Measurements from ENCODE around the gene STRN4. TPM values are rescaled to one million over a fixed set of nuclear protein-coding genes. Genes with fewer than 3 reads are reported as not detected.

The STRN4 gene
- total and polyA plus RNA-seq, 2 donors (not counting 1 experiment from before 2014, with no cell fraction given): 111 to 112 TPM

DNA sequence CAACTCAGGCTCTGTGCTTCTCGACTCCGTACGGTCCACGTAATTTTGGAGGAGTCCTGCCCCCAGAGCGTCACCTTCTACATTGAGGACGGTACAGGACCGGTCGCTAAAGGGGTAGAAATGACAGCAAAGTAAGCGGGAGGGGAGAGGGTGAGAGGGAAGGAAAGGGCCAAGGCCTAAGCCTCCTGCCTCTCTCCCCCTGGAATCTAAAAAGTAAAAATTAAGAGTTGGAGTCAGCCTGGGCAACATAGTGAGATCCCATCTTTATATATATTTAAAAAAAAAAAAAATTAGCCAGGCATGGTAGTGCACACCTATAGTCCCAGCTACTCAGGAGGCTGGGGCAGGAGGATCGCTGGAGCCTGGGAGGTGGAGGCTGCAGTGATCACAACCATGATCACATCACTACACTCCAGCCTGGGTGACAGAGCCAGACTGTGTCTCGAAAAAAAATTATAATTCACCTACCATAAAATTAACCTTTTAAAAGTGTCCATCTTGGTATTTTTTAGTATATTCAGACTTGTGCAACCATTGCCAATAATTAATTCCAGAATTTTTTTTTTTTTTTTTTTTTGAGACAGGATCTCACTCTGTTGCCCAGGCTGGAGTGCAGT, 29.5 kb upstream of the STRN4 start:
- Histone ChIP-seq H3K27me3 (replicated peaks in 1 of 4; ENCODE audit: control extremely low read depth in 1 of 4, control insufficient read depth in 3 of 4, insufficient read depth in 4 of 4, low read length in 3 of 4) (no peaks in the 10 kb centered on the region), H3K36me3 (replicated peaks in 1 of 2; ENCODE audit: control extremely low read depth in 1 of 2, control insufficient read depth in 1 of 2, extremely low read depth in 1 of 2, insufficient read depth in 2 of 2, low read length in 1 of 2) (peaks cover 0 to 52% of the 10 kb centered on the region in 2 experiments), H2AFZ (ENCODE audit: insufficient read depth, low read depth, low read length, poor library complexity, severe bottlenecking) (no peak overlapping the region), H3K4me3 (ENCODE audit: control extremely low read depth in 1 of 5, extremely low read depth in 1 of 5, insufficient read depth in 1 of 5, low read depth in 2 of 5, low read length in 4 of 5) (no peak overlapping the region), H3K27ac (ENCODE audit: low read length in 2 of 2) (no peak overlapping the region), H3K9ac (ENCODE audit: low read length) (no peak overlapping the region), H3K4me1 (ENCODE audit: control insufficient read depth in 2 of 2, insufficient read depth in 2 of 2, low read length in 2 of 2) (peaks cover 0 to 5% of the 10 kb centered on the region in 2 donors), H3K9me3 (ENCODE audit: control extremely low read depth in 1 of 3, control insufficient read depth in 2 of 3, insufficient read depth in 1 of 3, low read length in 2 of 3) (no peaks in the 10 kb centered on the region), H4K20me1 (ENCODE audit: control insufficient read depth, insufficient read depth, low read length, poor library complexity, severe bottlenecking) (no peaks in the 10 kb centered on the region), H3K79me2 (ENCODE audit: control insufficient read depth, insufficient read depth, low read length) (no peaks in the 10 kb centered on the region), H3K4me2 (replicated peaks; ENCODE audit: low read depth, low read length, poor library complexity, severe bottlenecking) (no peak overlapping the region)
- peaks cover 2% of the 10 kb centered on the region for H3K4me1 Mint-ChIP-seq
- no peak for TF ChIP-seq CTCF (IDR thresholded peaks at IDR 0.05)
- no peak overlapping the region for H3K4me3 Mint-ChIP-seq
- 96% methylated on average over 5 of the region's 11 CpGs for WGBS (ENCODE audit: insufficient coverage)
- DNase-seq (no peak), ATAC-seq (ENCODE audit: low read depth) (no peak)
- intact Hi-C loops (cut with micrococcal nuclease): no loop called here
- H3K27ac Mint-ChIP-seq: no peak overlapping the region
- POLR2A ChIA-PET: no interaction called here
- CTCF ChIA-PET: interaction anchor here (0.7 kb wide), 1 partner anchor 81 kb away, joined by 3 read pairs; no protein-coding TSS in a partner anchor
- no peaks in the 10 kb centered on the region for H3K27me3 Mint-ChIP-seq
- H3K9me3 Mint-ChIP-seq (ENCODE audit: insufficient read depth): no peaks in the 10 kb centered on the region

DNA sequence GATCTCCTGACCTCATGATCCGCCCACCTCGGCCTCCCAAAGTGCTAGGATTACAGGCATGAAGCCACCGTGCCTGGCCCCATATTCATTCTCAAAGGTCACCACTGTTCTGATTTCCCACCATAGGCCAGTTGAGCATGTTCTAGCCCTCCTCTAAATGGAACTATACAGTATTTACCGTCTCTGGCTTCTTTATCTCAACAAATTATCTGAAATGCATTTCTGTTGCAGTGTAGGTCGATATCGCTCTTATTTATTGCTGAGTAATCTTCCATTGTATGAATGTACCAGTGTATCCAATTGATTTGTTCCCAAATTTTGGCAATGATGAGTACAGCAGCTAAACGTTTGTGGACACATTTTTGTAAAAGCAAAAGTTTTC, 26.8 kb upstream of the STRN4 start:
- no peaks in the 10 kb centered on the region for H4K20me1 ChIP-seq (ENCODE audit: control insufficient read depth, insufficient read depth, low read length, poor library complexity, severe bottlenecking)
- peaks cover 0 to 30% of the 10 kb centered on the region in 2 experiments for H3K36me3 ChIP-seq (replicated peaks in 1 of 2; ENCODE audit: control extremely low read depth in 1 of 2, control insufficient read depth in 1 of 2, extremely low read depth in 1 of 2, insufficient read depth in 2 of 2, low read length in 1 of 2)
- ATAC-seq (ENCODE audit: low read depth) (no peak), DNase-seq (no peak)
- no peak overlapping the region for H3K9ac ChIP-seq (ENCODE audit: low read length)
- H2AFZ ChIP-seq (ENCODE audit: insufficient read depth, low read depth, low read length, poor library complexity, severe bottlenecking): no peak overlapping the region
- no peak overlapping the region for H3K27ac Mint-ChIP-seq
- H3K27me3 ChIP-seq (replicated peaks in 1 of 4; ENCODE audit: control extremely low read depth in 1 of 4, control insufficient read depth in 3 of 4, insufficient read depth in 4 of 4, low read length in 3 of 4): no peaks in the 10 kb centered on the region
- H3K9me3 ChIP-seq (ENCODE audit: control extremely low read depth in 1 of 3, control insufficient read depth in 2 of 3, insufficient read depth in 1 of 3, low read length in 2 of 3): no peaks in the 10 kb centered on the region
- no peak overlapping the region for H3K27ac ChIP-seq (ENCODE audit: low read length in 2 of 2)
- H3K4me3 Mint-ChIP-seq: no peak overlapping the region
- POLR2A ChIA-PET: no interaction called here
- WGBS (ENCODE audit: insufficient coverage): 86% methylated on average over 4 of the region's 7 CpGs
- no peaks in the 10 kb centered on the region for H3K79me2 ChIP-seq (ENCODE audit: control insufficient read depth, insufficient read depth, low read length)
- intact Hi-C loops (cut with micrococcal nuclease): no loop called here
- no peaks in the 10 kb centered on the region for H3K4me1 Mint-ChIP-seq
- H3K9me3 Mint-ChIP-seq (ENCODE audit: insufficient read depth): no peaks in the 10 kb centered on the region
- H3K4me3 ChIP-seq (ENCODE audit: control extremely low read depth in 1 of 5, extremely low read depth in 1 of 5, insufficient read depth in 1 of 5, low read depth in 2 of 5, low read length in 4 of 5): no peak overlapping the region
- no peak overlapping the region for H3K4me2 ChIP-seq (replicated peaks; ENCODE audit: low read depth, low read length, poor library complexity, severe bottlenecking)
- CTCF ChIA-PET: interaction anchor here (1.8 kb wide), 1 partner anchor 67 kb away, joined by 6 read pairs; no protein-coding TSS in a partner anchor
- no peaks in the 10 kb centered on the region for H3K4me1 ChIP-seq (ENCODE audit: control insufficient read depth in 2 of 2, insufficient read depth in 2 of 2, low read length in 2 of 2)
- no peak for TF ChIP-seq EZH2 (IDR thresholded peaks at IDR 0.05; ENCODE audit: borderline replicate concordance, insufficient read depth, low read depth, low read length, poor library complexity, severe bottlenecking)
- no peak for TF ChIP-seq CTCF (IDR thresholded peaks at IDR 0.05)
- no peaks in the 10 kb centered on the region for H3K27me3 Mint-ChIP-seq
